Retinal pigment epithelial cell (primary cell): ENCODE measurements around the gene FOXK2.

Experiments
- DNase-seq: peaks from one replicate; pipeline ENCODE4 v3.0.0-alpha.2; 2010; ENCODE audit warnings: low read depth
- H3K4me3 ChIP-seq: 2 replicates; pipeline ENCODE4 v1.5.1; 2011; ENCODE audit warnings: mild to moderate bottlenecking, low read length, control low read depth, moderate library complexity
- CTCF ChIP-seq: conservative IDR thresholded peaks from 2 replicates; pipeline ENCODE4 v1.5.1; 2011; ENCODE audit warnings: low read depth, low read length, control low read depth, inconsistent platforms

FOXK2 gene

GRCh38 chr17:82593590-82594087 is 74.1 kb downstream of the FOXK2 start:
- peak; percentile 4 for TF ChIP-seq CTCF
- H3K4me3 ChIP-seq = peak overlapping the region; percentile 51
- no peak for DNase-seq

GRCh38 chr17:82594571-82594970 is 75.0 kb downstream of the FOXK2 start:
- no peak for TF ChIP-seq CTCF
- DNase-seq = no peak
- H3K4me3 ChIP-seq = no peak overlapping the region

- TF ChIP-seq CTCF = no peak
- no peak for DNase-seq
Measured at GRCh38 chr17:82595893-82596292, 76.4 kb downstream of the FOXK2 start.

GRCh38 chr17:82596296-82596695 is 76.8 kb downstream of the FOXK2 start:
- no peak for TF ChIP-seq CTCF
- DNase-seq = no peak
- H3K4me3 ChIP-seq = no peak overlapping the region

More at GRCh38 chr17:82595893-82596292, 76.4 kb downstream of the FOXK2 start:
- no peak overlapping the region for H3K4me3 ChIP-seq

GRCh38 chr17:82596837-82597672 is 77.5 kb downstream of the FOXK2 start:
- H3K4me3 ChIP-seq = no peak overlapping the region
- no peak for TF ChIP-seq CTCF
- no peak for DNase-seq

- DNase-seq = no peak
- TF ChIP-seq CTCF = no peak
- no peak overlapping the region for H3K4me3 ChIP-seq
Measured at GRCh38 chr17:82598256-82599119, 79.0 kb downstream of the FOXK2 start.
